IPS DF 4.7 (cell line): ENCODE data around the gene FBXL2.

Experiments used
- DNase-seq: peaks from one replicate; pipeline ENCODE4 v3.0.0-alpha.2; 2013; ENCODE audit warnings: low spot score; ENCODE audit errors: extremely low read depth

The FBXL2 gene

GRCh38 chr3:33277193-33277882 lies at the start of gene FBXL2:
FBXL2 (plus strand) TSS chr3:33277442; CDS start chr3:33277513, 71 bp downstream.
- peak; percentile 64 for DNase-seq

GRCh38 chr3:33229066-33229465 lies 48.2 kb upstream of the FBXL2 start:
- DNase-seq: no peak

GRCh38 chr3:33229947-33230346 lies 47.3 kb upstream of the FBXL2 start:
- DNase-seq: no peak

GRCh38 chr3:33231756-33232465 lies 45.3 kb upstream of the FBXL2 start:
- no peak for DNase-seq

- DNase-seq: no peak
Measured at GRCh38 chr3:33233884-33234283, 43.4 kb upstream of the FBXL2 start.

GRCh38 chr3:33236005-33236404 lies 41.2 kb upstream of the FBXL2 start:
- no peak for DNase-seq

GRCh38 chr3:33237439-33237838 lies 39.8 kb upstream of the FBXL2 start:
- no peak for DNase-seq

- no peak for DNase-seq
Measured at GRCh38 chr3:33238923-33239322, 38.3 kb upstream of the FBXL2 start.

- no peak for DNase-seq
Measured at GRCh38 chr3:33240261-33240660, 37.0 kb upstream of the FBXL2 start.

- no peak for DNase-seq
Measured at GRCh38 chr3:33246786-33247185, 30.5 kb upstream of the FBXL2 start.

GRCh38 chr3:33250712-33251111 lies 26.5 kb upstream of the FBXL2 start:
- no peak for DNase-seq

- DNase-seq: no peak
Measured at GRCh38 chr3:33256249-33256648, 21.0 kb upstream of the FBXL2 start.

GRCh38 chr3:33260104-33260503 lies 17.1 kb upstream of the FBXL2 start:
- DNase-seq: no peak

- DNase-seq: no peak
Measured at GRCh38 chr3:33269385-33269784, 7.9 kb upstream of the FBXL2 start.

- DNase-seq: no peak
Measured at GRCh38 chr3:33271324-33271723, 5.9 kb upstream of the FBXL2 start.

- no peak for DNase-seq
Measured at GRCh38 chr3:33273628-33274027, 3.6 kb upstream of the FBXL2 start.

GRCh38 chr3:33278163-33278562 lies 921 bp downstream of the FBXL2 start:
- DNase-seq: no peak

- DNase-seq: no peak
Measured at GRCh38 chr3:33287672-33288282, 10.5 kb downstream of the FBXL2 start.

GRCh38 chr3:33299395-33300081 lies 22.3 kb downstream of the FBXL2 start:
- DNase-seq: no peak

GRCh38 chr3:33312361-33312760 lies 35.1 kb downstream of the FBXL2 start:
- no peak for DNase-seq

GRCh38 chr3:33313331-33313730 lies 36.1 kb downstream of the FBXL2 start:
- no peak for DNase-seq

GRCh38 chr3:33314993-33315392 lies 37.8 kb downstream of the FBXL2 start:
- no peak for DNase-seq
